ENCODE measurements around the gene SIX2.
A peak's percentile ranks its signal among the peaks of the same experiment; 100 is the strongest.

SIX2 gene

DNA sequence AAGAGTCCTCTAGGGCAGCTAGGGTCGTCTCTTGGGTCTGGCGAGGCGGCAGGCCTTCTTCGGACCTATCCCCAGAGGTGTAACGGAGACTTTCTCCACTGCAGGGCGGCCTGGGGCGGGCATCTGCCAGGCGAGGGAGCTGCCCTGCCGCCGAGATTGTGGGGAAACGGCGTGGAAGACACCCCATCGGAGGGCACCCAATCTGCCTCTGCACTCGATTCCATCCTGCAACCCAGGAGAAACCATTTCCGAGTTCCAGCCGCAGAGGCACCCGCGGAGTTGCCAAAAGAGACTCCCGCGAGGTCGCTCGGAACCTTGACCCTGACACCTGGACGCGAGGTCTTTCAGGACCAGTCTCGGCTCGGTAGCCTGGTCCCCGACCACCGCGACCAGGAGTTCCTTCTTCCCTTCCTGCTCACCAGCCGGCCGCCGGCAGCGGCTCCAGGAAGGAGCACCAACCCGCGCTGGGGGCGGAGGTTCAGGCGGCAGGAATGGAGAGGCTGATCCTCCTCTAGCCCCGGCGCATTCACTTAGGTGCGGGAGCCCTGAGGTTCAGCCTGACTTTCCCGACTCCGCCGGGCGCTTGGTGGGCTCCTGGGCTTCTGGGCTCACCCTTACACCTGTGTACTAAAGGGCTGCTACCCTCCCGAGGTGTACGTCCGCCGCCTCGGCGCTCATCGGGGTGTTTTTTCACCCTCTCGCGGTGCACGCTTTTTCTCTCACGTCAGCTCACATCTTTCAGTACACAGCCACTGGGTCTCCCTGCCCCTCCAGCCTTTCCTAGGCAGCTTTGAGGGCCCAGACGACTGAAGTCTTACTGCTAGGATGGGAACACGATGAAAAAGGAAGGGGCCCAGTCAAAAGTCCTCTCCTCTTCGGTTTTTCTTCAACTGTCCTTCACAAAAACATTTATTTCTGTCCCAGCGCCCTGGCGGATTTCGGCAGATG is 8.1 kb downstream of the SIX2 start:
- ATAC-seq = no peak

DNA sequence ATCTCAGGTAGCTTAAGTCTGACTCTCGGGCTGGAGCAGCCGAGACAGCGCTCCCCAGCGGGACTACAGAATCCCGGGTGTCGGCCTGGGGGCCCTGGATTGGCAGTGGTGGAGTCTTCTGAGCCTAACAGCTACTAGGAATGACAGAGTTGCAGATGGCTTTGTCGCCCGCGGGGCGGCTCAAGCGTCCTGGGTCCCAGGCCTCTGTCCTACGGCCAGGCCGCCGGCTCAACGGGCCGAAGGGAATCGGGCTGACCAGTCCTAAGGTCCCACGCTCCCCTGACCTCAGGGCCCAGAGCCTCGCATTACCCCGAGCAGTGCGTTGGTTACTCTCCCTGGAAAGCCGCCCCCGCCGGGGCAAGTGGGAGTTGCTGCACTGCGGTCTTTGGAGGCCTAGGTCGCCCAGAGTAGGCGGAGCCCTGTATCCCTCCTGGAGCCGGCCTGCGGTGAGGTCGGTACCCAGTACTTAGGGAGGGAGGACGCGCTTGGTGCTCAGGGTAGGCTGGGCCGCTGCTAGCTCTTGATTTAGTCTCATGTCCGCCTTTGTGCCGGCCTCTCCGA is 8.8 kb downstream of the SIX2 start:
- no peak for ATAC-seq

DNA sequence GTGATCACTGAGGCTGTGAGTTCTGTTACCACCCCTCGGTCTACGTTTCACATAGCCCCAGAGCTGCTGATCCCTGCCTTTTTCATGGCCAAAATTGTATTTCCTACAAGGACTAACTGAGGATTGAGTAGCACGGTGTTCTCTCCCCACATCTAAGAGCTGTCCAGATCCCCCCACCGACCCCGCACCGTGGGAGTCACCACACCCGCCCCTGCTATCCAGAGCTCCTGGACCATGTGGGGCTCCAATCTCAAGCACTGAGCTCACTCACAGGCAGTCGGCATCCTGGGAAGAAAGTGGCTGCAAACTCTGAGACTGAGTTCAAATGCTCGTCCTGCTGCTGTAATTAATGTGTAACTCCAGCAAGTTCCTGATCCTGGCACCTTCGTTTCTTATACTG is 9.7 kb downstream of the SIX2 start:
- no peak for ATAC-seq

DNA sequence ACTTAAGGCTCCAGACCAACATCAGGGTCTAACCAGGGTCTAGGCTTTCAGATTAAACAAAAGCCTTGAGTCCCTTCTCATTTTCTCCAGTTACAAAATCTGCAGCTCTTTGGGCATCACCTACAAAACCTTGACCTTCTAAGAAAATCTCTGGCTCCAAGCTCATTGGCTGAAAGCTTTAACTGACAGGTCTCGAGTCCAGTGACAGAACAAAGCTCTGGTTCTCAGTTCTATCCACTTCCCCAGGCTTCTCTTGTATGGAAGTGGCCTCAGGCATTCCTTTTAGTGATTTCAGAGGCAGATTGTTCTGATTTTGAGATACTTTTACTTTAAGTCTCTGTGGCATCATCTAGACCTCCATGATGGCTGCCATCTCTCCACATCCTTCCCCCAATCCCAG is 11.3 kb downstream of the SIX2 start:
- no peak for ATAC-seq

GRCh38 chr2:44996356-44996755 is 12.9 kb downstream of the SIX2 start:
- no peak for ATAC-seq

- ATAC-seq = no peak
These were observed 14.9 kb downstream of the SIX2 start for GRCh38 chr2:44994377-44994776.

DNA sequence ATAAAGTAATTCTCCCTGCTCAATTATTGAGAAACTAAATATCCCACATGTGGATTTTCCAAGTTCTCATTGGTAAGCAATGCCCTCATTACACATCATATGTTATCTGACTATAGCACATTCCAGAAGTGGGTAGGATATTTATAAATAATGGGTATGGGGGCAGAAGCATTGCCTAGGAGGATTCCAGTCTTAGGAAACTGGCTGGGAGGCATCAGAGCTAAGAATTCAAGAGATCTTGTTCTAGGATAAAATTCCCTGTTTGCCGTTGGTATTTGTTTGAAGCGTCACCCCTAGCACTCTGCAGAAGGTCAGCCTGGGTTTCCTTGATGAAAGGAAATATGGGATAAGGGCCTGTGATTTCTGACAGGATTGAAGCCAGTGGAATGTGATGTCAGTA is 20.1 kb downstream of the SIX2 start:
- ATAC-seq = no peak

DNA sequence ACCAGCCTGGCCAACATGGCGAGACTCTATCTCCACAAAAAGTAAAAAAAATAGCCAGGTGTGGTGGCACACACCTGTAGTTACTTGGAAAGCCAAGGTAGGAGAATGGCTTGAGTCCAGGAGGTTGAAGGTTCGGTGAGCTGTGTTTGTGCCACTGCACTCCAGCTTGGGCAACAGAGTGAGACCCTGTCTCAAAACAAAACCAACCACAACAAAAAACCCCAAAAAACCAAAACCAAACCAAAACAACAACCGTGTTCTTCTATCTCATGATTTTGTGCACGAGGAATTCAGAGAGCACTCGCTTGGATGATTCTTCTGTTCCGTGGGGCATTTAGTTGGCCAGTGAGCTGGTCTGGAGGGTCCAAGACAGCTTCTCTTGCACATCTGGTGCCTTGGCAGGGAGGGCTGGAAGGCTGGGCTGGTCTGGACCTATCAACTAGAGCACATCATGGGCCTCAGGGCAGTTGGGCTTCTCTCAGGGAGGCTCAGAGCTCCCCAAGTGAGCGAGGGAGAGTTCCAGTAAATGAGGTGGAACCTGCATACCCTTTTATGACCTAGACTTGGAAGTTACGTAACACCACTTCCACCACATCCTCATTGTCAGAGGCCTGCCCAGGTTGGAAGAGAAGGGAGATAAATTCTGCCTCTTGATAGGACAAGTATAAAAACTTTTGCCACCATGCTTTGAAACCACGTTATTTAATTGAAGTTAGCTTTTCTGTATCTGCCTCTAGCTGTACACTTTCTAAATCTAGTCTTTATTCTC is 25.2 kb downstream of the SIX2 start:
- no peak for ATAC-seq

- peak; percentile 48 to 56 for ATAC-seq
These were observed 27.5 kb downstream of the SIX2 start for GRCh38 chr2:44981714-44982108.

GRCh38 chr2:44980751-44981713 is 28.2 kb downstream of the SIX2 start:
- no peak for ATAC-seq

- no peak for ATAC-seq
These were observed 29.7 kb downstream of the SIX2 start for GRCh38 chr2:44979581-44979980.

DNA sequence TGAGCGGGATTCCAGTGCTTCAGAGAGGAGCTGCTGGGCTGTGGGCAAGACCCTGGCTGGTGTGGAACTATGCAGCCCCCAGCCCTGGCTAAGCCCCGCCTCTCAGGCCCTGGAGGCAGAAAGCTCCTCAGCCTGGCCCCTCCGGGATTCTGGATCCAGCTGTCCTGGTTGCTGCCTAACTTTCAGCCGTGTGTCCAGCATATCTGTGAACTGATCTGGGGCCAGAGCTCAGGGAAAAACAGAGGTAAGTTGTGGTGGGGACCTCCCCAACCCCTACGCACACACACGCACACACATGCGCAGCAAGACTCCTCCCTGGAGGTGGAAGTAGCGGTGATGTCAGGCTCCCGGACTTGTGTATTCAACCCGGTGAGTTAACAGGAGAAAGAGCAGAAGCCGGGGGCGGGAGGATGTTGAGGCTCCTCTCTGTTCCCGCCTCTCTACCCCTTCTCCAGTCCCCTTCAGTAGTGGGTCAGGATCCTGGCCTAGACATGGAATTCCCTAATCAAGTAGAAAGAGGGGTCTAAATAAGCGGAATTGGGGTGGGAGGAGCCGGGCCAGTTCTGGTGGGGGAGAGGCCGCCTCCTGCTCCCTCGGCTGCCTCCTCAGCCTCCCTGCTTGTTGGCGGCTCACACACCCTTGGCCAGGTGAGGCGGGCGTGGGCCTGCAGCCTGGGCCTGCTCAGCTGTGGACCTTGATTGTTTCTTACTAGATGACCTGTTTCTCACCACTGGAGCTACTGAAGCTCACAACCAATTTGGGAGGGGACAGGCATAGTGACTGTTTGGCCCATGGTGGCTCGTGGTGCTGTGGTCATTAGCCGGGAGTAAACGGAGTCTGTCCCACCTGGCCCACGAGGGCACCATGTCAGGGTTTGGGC is 33.4 kb downstream of the SIX2 start:
- ATAC-seq = no peak

DNA sequence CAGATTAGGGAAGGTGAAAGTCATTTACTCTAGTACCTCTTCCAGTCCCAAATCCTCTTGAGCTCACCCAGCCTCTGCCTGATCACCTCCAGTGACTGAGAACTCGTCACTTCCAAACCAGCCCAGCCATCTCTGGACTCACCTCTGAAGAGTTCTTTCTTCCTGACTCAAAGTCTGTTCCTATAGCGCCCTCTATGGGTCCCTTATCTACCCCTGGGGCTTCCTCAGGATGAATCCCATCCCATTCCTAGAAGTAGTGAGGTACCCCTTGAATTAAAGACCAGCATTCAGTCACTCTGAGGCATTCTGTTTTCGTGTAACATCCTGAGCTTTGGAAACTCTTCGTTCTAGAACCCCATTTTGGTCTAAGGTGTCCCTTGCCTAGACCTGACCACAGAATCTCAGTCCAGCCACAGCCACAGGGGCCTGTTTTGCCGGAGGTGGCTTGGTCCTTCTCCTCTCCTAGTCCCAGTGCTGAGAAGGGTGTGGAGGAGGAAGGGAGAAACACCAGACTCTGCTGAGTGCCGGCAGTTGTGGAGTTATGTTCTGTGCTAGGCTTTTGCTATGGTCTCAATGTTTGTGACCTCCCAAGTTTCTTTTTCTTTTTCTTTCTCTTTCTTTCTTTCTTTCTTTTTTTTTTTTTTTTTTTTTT is 35.1 kb downstream of the SIX2 start:
- no peak for ATAC-seq

DNA sequence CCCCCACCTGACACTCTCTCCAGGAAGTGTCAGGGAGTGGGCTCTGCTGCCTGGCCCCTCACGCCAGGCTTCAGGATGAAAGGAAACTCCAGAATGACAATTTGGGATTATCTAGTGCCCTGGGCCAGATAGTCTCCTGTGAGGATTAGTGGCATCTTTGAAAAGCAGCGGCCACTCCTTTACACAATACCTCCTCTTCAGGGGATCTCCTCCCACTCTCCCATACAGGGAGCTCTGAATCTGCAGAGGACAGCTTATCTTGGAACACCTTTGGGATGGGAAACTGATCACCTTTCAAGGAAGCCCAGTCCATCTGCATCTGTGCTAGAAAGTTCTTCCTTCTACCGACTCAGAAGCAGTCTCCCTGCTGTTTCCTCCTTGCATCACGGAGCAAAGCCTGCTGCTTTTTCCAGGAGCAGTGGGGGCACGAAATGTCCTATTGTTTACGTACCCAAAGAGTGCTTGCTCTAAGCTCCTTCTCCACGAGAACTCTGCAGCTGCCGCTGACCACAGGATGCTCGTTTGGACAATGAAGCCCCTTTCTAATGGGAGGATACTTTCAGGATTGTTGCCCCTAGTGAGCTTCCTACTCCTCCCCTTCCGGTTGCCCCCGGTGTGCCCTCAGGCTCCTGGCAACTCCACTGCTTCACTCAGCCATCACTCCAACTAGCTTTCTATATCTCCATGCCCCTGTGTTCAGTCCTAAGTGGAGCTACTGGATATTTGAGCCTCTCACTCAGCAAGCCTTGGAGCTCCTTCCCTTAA is 36.3 kb downstream of the SIX2 start:
- ATAC-seq = no peak

DNA sequence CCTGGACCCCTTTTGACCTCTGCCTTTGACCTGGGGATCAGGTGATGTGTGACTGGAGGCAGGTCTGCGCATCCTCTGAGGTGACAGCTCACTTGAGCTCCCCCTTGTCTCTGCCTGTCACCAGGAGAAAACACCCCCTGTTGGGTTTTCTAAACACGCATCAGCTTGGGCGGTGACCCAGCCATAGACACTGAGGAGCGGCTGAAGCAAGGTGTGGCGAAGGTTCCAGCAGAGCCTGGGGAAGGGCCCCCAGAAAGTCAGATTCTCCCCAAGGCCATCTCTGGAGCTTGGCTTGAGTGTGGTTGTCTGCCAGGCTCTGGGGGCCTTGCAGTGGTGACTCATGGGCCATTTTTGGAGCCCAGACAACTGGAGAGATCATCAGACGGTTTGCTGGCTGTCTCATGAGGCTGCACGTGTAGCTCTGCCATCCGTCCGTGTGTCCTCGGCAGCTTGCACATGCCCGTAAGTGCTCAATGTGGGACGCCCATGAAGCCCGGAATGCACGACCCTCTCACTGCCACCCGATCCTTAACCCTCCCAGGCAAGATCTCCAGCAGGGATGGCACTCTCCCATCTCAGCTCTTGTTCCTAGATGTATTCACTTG is 38.3 kb downstream of the SIX2 start:
- ATAC-seq = no peak

GRCh38 chr2:44969936-44970335 is 39.3 kb downstream of the SIX2 start:
- no peak for ATAC-seq

- ATAC-seq = no peak
These were observed 41.4 kb downstream of the SIX2 start for GRCh38 chr2:44967727-44968432.

- no peak for ATAC-seq
These were observed 42.2 kb downstream of the SIX2 start for GRCh38 chr2:44967056-44967455.

DNA sequence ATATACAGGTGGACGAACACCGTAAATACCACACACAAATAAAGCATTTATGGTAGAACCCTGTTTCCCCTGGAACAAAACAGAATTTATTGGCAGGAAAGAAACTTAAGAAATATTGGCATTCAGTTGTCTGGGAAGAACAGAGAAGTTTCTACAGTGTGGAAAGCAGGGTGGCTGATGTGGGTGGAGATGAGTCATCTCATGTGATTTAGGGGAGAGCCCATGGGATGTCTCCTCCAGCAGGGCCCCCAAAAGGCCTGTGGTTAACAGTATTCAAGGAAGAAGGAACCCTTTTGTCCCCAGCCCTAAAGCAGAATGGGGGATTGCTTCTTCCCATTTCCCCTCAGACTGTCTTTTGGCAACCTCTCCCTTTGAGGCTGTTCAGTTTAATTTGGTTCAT is 43.6 kb downstream of the SIX2 start:
- no peak for ATAC-seq
